Measurements from ENCODE around the gene PAQR5. TPM values are rescaled to one million over a fixed set of nuclear protein-coding genes. Genes with fewer than 3 reads are reported as not detected.

The PAQR5 gene
- total and polyA plus RNA-seq, 9 of the 15 experiments (the other 6 are each of a cell fraction or from before 2014, with no cell fraction given) = 0.04 to 0.08 TPM; not detected in 7

GRCh38 chr15:69307939-69308338 is 9.2 kb downstream of the PAQR5 start (continued):
- TF ChIP-seq REST (IDR thresholded peaks at IDR 0.05; ENCODE audit: borderline replicate concordance) = no peak
- TF ChIP-seq REST (CRISPR knock-in tag; IDR thresholded peaks at IDR 0.05; ENCODE audit: low read depth) = no peak
- TF ChIP-seq POLR3A (IDR thresholded peaks at IDR 0.05; ENCODE audit: borderline replicate concordance, extremely low read depth, insufficient read depth, insufficient read length) = no peak
- TF ChIP-seq SMARCA5 (IDR thresholded peaks at IDR 0.05) = no peak
- no peak for TF ChIP-seq CGGBP1 (CRISPR knock-in tag; IDR thresholded peaks at IDR 0.05)
- no peak for TF ChIP-seq GTF2F1 (IDR thresholded peaks at IDR 0.05; ENCODE audit: low read depth, low read length)
- TF ChIP-seq MLX (CRISPR knock-in tag; conservative IDR thresholded peaks at IDR 0.05) = no peak
- no peak for TF ChIP-seq KLF10 (CRISPR knock-in tag; IDR thresholded peaks at IDR 0.05)
- TF ChIP-seq GABPA (tag; conservative IDR thresholded peaks at IDR 0.05; ENCODE audit: low read depth) = no peak
